Measurements from ENCODE around the gene IGFALS. TPM values are rescaled to one million over a fixed set of nuclear protein-coding genes. Genes with fewer than 3 reads are reported as not detected.

The IGFALS gene
- total RNA-seq, 3 donors from 2014 or later (not counting 1 experiment from before 2014, with no cell fraction given) = 0.47 to 1.1 (median 0.70) TPM

- Histone ChIP-seq H3K36me3 (ENCODE audit: control insufficient read depth, insufficient read depth, low read length) (peaks cover 20% of the 10 kb centered on the region), H3K27ac (ENCODE audit: low read length) (no peak overlapping the region), H3K4me3 (ENCODE audit: low read length) (no peak overlapping the region), H3K9me3 (ENCODE audit: control insufficient read depth, insufficient read depth, low read length) (no peaks in the 10 kb centered on the region), H3K4me1 (ENCODE audit: control insufficient read depth, insufficient read depth, low read length) (peaks cover 27% of the 10 kb centered on the region), H3K27me3 (ENCODE audit: control insufficient read depth, insufficient read depth, low read length) (no peaks in the 10 kb centered on the region)
- H3K4me1 Mint-ChIP-seq = peaks cover 11 to 23% of the 10 kb centered on the region in 2 donors
- no peaks in the 10 kb centered on the region for H3K36me3 Mint-ChIP-seq
- no peaks in the 10 kb centered on the region for H3K27me3 Mint-ChIP-seq (ENCODE audit: low read depth in 2 of 2)
- no peak for TF ChIP-seq CTCF (IDR thresholded peaks at IDR 0.05)
- DNase-seq (peak in 1 of 2 donors; percentile 13), ATAC-seq (no peak)
- 94% methylated on average over 51 of the region's 51 CpGs for WGBS (ENCODE audit: insufficient coverage)
- H3K4me3 Mint-ChIP-seq = no peak overlapping the region
- no peaks in the 10 kb centered on the region for H3K9me3 Mint-ChIP-seq
- intact Hi-C loops (cut with micrococcal nuclease) = no loop called here
- no peak overlapping the region for H3K27ac Mint-ChIP-seq
These were observed 7.1 kb downstream of the IGFALS start for GRCh38 chr16:1786242-1787055.

- no peaks in the 10 kb centered on the region for H3K36me3 Mint-ChIP-seq
- no peaks in the 10 kb centered on the region for H3K9me3 Mint-ChIP-seq
- H3K4me1 Mint-ChIP-seq = peaks cover 16 to 28% of the 10 kb centered on the region in 2 donors
- no peaks in the 10 kb centered on the region for H3K27me3 ChIP-seq (ENCODE audit: control insufficient read depth, insufficient read depth, low read length)
- no peak overlapping the region for H3K4me3 ChIP-seq (ENCODE audit: low read length)
- H3K4me1 ChIP-seq (ENCODE audit: control insufficient read depth, insufficient read depth, low read length) = peaks cover 33% of the 10 kb centered on the region
- DNase-seq = peak in 1 of 2 donors; percentile 13
- intact Hi-C loops (cut with micrococcal nuclease) = no loop called here
- no peak overlapping the region for H3K4me3 Mint-ChIP-seq
- H3K27ac ChIP-seq (ENCODE audit: low read length) = no peak overlapping the region
- 96% methylated on average over 14 of the region's 14 CpGs for WGBS (ENCODE audit: insufficient coverage)
- TF ChIP-seq CTCF (IDR thresholded peaks at IDR 0.05) = no peak
- no peak for ATAC-seq
- H3K27me3 Mint-ChIP-seq (ENCODE audit: low read depth in 2 of 2) = no peaks in the 10 kb centered on the region
- H3K9me3 ChIP-seq (ENCODE audit: control insufficient read depth, insufficient read depth, low read length) = no peaks in the 10 kb centered on the region
- H3K36me3 ChIP-seq (ENCODE audit: control insufficient read depth, insufficient read depth, low read length) = peaks cover 21% of the 10 kb centered on the region
- peak overlapping the region in 1 of 2 donors; percentile 40 for H3K27ac Mint-ChIP-seq
These were observed 7.7 kb downstream of the IGFALS start for GRCh38 chr16:1785846-1786170.

- ATAC-seq = no peak
- Mint-ChIP-seq H3K27ac (peak overlapping the region in 1 of 2 donors; percentile 40), H3K4me3 (peak overlapping the region; percentile 40), H3K27me3 (ENCODE audit: low read depth in 2 of 2) (no peaks in the 10 kb centered on the region), H3K9me3 (no peaks in the 10 kb centered on the region), H3K4me1 (peaks cover 16 to 28% of the 10 kb centered on the region in 2 donors), H3K36me3 (no peaks in the 10 kb centered on the region)
- intact Hi-C loops (cut with micrococcal nuclease) = no loop called here
- H3K36me3 ChIP-seq (ENCODE audit: control insufficient read depth, insufficient read depth, low read length) = peaks cover 22% of the 10 kb centered on the region
- H3K4me1 ChIP-seq (ENCODE audit: control insufficient read depth, insufficient read depth, low read length) = peaks cover 37% of the 10 kb centered on the region
- no peaks in the 10 kb centered on the region for H3K27me3 ChIP-seq (ENCODE audit: control insufficient read depth, insufficient read depth, low read length)
- no peak overlapping the region for H3K27ac ChIP-seq (ENCODE audit: low read length)
- DNase-seq = no peak
- H3K9me3 ChIP-seq (ENCODE audit: control insufficient read depth, insufficient read depth, low read length) = no peaks in the 10 kb centered on the region
- WGBS (ENCODE audit: insufficient coverage) = 96% methylated on average over 26 of the region's 26 CpGs
- no peak overlapping the region for H3K4me3 ChIP-seq (ENCODE audit: low read length)
- no peak for TF ChIP-seq CTCF (IDR thresholded peaks at IDR 0.05)
These were observed 8.3 kb downstream of the IGFALS start for GRCh38 chr16:1784977-1785845.
